H54 (cell line): ENCODE results near the gene HYAL1.

Experiments
- DNase-seq: peaks from one replicate; pipeline ENCODE4 v3.0.0; 2011; ENCODE audit warnings: low spot score, mixed read lengths; ENCODE audit not compliant: insufficient read length
- FAIRE-seq: peaks from 3 replicates; lab custom pipeline; 2011; peaks lifted over from hg19 to GRCh38; lab: Jason Lieb, UNC
- POLR2A ChIP-seq: IDR thresholded peaks from 2 replicates; pipeline ENCODE4 v1.6.1; 2011; ENCODE audit warnings: low read depth, mild to moderate bottlenecking, low read length

HYAL1 gene

DNA sequence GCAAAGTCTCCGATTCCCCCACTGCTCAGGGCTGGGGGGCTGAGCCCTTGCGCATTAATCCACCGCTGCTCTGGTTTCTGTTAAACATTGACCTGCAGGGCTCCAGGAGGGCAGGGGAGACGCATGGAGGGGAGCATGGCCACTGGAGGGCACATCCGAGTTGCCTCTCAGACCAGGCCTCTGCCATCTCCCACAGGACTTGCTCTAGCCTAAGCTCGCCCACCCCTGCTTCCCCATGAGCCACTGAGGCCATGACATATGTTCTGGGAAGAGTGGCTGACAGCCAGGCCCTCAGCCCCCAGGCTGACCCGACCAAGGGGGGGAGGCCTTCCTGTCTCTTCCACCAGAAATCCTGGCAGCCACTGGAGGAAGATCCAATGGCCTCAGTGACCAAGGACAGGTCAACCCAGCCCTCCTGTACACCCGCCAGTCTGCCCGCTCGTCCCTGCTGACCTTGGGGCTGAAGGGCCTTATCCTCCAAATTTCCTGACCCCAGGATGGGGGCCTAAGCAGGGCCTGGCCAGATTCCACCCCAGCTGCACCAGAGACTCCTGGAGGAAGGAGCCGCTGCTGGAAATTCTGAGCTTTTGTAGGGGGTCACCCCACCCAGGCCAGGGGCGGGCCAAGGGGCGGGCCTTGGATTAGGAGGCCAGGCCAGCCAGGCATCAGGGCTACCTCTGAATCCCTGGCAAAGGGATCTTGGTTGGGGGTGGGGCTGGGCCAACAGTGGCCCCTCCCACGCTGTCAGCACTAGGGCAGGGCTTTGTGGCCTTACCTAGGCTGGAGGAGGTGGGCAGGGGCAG, at the start of gene HYAL1:
Gene HYAL1, minus strand, starts transcription at position 562 of the 803 bp plus-strand sequence. CDS start 618 bp downstream, outside the sequence.
- DNase-seq (no peak), FAIRE-seq (no peak)
- no peak for TF ChIP-seq POLR2A

- TF ChIP-seq POLR2A, result no peak
- FAIRE-seq, result no peak
These were observed 49.4 kb upstream of the HYAL1 start for GRCh38 chr3:50352781-50353180.

DNA sequence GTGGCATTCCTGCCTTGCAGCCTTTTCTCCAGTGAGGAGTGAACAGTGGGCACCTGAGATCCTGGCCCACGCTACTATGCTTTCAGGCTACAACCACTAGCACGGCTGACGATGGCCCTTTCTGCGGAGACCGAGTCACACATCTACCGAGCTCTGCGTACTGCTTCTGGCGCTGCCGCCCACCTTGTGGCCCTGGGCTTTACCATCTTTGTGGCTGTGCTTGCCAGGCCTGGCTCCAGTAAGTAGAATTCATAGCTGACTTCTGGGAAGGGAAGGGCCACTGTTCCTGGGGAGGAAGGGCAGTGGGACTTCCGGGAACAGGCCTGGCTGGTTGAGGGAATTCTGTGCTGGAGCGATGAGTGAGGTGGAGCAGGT, 47.9 kb upstream of the HYAL1 start:
- TF ChIP-seq POLR2A, result no peak
- DNase-seq (no peak), FAIRE-seq (no peak)

More at GRCh38 chr3:50352781-50353180, 49.4 kb upstream of the HYAL1 start:
- DNase-seq, result no peak

- peak; percentile 91 for TF ChIP-seq POLR2A
- no peak for FAIRE-seq
These were observed 47.4 kb upstream of the HYAL1 start, which contains the start of the genes CYB561D2 and NPRL2 for GRCh38 chr3:50350527-50351322. Gene CYB561D2 (plus strand): TSS chr3:50350862. CDS start chr3:50351434, 572 bp downstream. Gene NPRL2 (minus strand): TSS chr3:50350775. CDS start chr3:50350652, 123 bp downstream.

DNA sequence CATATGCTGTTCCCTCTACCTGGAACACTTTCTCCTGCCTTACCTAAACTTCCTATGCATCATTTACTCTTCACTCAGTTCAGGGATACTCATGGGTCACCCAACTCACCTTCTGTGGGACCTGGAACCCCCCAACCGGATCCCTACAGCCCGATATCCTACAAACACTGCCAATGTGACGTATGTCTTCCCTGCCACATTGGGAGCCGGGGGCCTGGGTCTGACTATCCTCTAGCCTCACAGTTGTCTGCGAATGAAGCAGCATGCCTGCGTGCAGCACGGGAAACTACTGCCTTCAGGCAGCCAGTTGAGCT, 46.8 kb upstream of the HYAL1 start:
- FAIRE-seq (no peak), DNase-seq (no peak)
- TF ChIP-seq POLR2A, result no peak

More at GRCh38 chr3:50350527-50351322, 47.4 kb upstream of the HYAL1 start, which contains the start of the genes CYB561D2 and NPRL2:
- peak; percentile 95 for DNase-seq

GRCh38 chr3:50347187-50347813, 43.9 kb upstream of the HYAL1 start:
- no peak for TF ChIP-seq POLR2A
- FAIRE-seq (no peak), DNase-seq (peak; percentile 76)

GRCh38 chr3:50345586-50346234, 42.3 kb upstream of the HYAL1 start, which contains the start of gene ZMYND10:
Gene ZMYND10 (minus strand): TSS chr3:50345732. CDS start chr3:50345579, 153 bp downstream.
- TF ChIP-seq POLR2A, result no peak
- FAIRE-seq, result no peak
- no peak for DNase-seq

DNA sequence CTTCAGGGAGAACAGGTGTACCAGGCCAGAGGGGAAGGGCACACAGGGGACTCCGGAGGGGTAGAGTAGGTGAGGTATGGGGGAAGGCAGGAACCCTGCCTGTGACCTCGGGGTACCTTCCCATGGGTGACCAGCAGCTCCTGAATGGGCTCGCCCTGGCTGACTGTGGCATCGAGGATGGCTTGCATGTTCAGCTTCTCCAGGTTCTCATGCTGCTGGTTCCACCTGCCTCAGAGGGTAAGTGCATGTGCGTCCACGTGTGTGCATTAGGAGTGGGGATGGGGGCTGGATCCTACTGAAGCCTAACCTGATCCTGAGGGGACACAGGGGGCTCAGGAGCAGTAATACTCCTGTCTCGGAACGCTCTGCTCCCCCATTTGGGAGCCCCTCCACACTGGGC, 41.6 kb upstream of the HYAL1 start:
- no peak for FAIRE-seq
- no peak for TF ChIP-seq POLR2A
- DNase-seq, result no peak

DNA sequence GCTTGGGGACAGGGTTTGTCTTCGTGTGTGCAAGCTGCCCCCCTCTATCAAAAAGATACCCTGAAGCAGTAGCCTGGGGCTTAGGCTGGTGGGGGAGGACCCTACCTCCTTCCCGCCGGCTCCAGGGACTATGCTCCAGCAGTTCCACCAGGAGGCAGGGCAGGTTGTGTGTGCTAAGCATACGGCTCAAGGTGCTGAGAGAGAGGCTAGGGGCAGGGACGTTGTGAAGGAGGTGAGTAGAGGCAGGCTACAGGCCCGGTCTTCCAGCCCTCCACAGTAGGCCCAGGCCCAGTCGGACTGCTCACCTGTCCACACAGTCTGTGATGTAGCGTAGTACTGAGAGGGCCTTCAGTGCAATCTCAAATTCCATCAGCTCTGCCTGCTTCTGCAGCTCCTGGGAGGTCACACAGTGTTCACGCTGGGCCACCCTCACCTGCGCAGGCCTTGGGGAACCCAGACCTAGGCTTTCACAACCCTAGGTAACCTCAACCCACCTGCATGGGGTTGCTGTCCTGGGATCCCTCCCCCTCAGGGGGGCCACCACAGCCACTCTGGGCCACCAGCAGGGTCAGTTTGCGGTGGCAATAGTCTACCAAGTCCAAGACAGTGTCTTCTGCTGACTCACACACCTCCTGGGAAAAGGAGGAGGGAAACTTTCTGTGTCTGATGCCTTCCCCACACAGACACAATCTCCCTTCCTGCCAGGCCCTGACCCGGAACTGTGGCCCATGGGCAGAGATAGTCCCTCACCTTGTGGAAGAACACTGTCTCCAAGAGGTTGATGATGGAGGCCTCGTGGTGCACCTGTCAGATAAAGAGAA, 39.6 kb upstream of the HYAL1 start:
- DNase-seq (no peak), FAIRE-seq (no peak)
- no peak for TF ChIP-seq POLR2A

GRCh38 chr3:50341996-50342650, 38.7 kb upstream of the HYAL1 start:
- no peak for DNase-seq
- FAIRE-seq, result no peak

GRCh38 chr3:50341537-50341936, 38.2 kb upstream of the HYAL1 start:
- DNase-seq (no peak), FAIRE-seq (no peak)
- TF ChIP-seq POLR2A, result no peak

More at GRCh38 chr3:50341996-50342650, 38.7 kb upstream of the HYAL1 start:
- TF ChIP-seq POLR2A, result no peak
